GM18870 (cell line): ENCODE results near the gene CRYBB1.

Source experiments
- ATAC-seq: cut with Tn5 transposase; IDR thresholded peaks from one replicate; pipeline ENCODE4 v1.9.1; 2021; ENCODE audit warnings: moderate library complexity; ENCODE audit not compliant: unreplicated experiment

CRYBB1 gene

DNA sequence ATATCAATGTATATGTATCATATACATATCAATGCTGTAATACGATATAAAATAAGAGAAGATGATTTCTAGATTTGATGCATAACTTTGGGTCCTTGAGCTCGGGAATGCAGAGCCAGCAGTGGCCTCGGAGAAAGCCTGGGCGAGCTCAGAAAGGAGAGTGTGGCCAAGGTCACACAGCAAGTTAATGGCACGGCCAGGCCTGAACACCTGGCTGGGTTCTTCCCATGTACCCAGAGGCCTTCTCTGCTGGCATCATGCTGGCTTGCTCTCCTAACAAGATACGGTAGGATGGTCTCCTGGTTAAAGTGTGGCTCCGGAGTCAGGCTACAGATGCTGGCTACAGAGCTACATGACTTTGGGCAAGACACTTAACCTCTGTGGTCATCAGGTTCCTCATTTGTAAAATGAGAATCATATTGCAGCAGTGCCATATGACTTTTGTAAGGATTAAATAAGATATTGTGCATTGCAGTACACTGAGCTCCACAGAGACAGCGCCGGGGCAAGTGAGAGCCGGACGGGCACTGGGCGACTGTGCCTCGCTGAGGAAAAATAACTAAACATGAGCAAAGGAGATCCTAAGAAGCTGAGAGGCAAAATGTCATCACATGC lies 57.8 kb downstream of the CRYBB1 start:
- no peak for ATAC-seq

DNA sequence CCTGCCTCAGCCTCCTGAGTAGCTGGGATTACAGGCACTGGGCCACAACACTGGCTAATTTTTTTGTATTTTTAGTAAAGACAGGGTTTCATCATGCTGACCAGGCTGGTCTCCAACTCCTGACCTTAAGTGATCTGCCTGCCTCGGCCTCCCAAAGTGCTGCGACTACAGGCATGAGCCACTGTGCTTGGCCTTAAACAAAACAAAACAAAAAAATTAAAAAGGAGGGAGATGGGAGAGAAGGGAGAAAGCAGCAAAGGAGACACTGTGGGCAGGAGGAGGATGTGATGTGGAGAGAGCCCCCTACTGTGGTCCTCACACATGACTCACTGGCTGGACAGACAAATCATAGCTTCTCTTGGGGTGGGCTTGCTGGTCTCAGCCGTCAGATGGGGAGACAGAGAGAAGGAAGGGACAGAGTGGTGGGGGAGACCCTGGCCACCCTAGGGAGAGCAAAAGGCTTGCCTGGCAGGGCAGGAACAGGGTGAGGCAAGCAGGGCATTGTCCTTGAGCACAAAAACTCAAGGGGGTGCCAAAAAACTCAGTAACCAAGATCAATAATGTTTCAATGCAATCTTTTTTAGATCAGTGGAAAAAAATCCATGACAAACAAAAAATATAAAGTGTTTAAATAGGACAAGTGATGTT lies 59.5 kb downstream of the CRYBB1 start:
- ATAC-seq: no peak

DNA sequence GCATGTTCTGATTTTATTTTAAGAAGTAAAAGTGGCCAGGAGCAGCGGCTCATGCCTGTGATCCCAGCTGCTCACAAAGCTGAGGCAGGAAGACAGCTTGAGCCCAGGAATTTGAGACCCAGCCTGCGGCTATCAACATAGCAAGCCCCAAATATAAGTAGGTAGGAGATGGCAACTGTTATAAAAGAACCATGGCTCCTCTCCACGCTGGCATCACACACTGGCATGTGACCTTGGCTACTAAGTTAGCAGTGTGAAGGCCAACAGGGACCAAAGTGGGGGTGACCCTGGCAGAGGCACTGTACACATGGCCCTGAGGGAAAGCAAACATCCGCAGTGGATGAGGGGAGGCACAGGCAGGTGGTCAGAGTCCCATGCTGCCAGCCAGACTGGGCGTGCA lies 60.9 kb downstream of the CRYBB1 start:
- no peak for ATAC-seq

DNA sequence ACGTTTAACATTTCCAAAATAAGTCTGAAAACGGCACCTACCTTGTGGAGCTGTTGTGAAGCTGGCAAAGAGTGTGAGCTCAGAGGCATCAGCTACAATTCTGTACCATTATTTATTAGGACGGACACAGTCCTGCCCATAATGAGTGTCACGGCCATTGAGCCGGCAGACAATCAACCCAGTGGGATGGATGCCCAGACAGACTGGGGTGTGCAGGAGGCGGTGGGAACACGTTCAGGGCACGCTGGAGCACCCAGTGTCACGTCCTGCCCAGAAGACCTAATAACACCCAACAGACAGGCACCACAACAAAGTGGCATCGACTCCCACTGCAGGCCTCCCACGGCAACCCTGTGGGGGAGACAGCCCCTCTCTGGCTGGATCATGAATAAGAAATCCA lies 62.3 kb downstream of the CRYBB1 start:
- no peak for ATAC-seq

DNA sequence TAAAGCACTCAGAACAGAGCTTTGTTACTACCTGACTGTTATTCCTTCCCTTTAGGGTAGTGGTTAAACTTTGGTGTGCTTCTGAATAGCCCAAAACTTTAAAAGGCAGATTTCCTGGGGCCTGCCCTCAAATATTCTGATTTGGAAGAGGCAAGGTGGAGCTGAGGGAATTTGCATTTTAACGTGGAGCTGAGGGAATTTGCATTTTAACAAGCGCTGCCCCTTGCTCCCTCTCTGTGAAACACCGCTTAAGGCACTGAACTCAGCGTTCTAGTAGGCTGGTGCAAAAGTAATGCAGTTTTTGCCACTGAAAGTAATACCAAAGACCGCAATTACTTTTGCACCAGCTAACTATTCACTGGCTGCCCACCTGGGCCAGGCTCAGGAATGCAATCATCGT lies 62.9 kb downstream of the CRYBB1 start:
- ATAC-seq: no peak

DNA sequence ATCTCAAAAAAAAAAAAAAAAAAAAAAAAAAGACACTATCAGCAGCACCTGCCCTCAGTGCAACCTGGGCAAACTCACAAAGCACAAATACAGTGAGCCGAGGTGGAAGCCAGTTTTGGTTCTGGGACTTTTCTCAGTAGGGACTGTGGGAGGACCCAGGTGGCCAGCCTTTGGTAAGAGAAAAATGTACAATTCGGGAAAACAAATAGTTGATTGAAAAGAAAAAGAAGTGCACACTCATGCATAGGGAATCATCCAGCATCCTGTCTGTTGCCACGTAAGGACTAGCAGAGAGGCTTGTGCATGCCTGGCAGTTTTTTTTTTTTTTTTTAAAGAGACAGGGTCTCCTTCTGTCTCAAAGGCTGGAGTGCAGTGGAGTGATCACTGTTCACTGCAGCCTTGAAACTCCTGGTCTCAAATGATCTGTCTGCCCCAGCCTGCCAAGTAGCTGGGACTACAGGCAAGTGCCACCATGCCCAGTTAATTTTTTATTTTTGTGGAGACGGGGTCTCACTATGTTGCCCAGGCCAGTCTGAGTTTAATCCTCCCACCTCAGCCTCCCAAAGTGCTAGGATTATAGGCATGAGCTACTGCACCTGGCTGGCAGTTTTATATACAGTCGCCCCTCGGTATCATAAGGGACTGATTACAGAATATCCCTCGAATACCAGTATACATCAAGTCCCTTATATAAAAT lies 64.6 kb downstream of the CRYBB1 start:
- no peak for ATAC-seq

DNA sequence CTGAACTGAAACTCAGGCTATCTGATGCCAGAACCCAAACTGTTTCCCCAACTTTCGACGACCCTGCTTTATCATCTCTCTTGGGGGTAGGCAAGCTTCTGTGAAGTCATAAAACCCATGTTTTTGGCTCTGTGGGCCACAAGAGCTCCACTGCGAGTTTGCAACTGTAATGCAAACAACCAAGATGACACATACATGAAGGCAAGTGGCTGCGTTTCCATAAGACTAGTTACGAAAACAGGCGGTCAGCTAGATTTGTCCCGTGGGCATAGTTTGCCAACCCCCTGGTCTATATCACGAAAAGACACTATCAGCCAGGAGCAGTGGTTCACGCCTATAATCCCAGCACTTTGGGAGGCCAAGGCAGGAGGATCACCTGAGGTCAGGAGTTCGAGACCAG lies 65.4 kb downstream of the CRYBB1 start:
- no peak for ATAC-seq

DNA sequence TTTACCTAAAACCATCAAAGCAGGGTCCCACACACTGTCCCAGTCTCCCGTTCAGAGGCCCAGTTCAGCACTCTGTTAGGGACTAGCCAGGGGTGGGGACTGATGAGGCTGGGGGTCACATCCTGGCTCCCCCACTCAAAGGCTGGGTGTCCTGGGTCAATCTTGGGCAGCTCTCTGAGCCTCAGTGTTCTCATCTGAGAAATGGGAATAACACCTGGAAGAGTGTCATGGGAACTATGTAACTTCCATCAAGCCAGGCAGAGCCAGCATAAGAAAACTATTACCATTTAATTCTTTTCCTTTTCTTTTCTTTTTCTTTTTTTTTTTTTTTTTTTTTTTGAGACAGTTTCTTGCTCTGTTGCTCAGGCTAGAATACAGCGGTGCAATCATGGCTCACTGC lies 66.3 kb downstream of the CRYBB1 start:
- ATAC-seq: no peak

DNA sequence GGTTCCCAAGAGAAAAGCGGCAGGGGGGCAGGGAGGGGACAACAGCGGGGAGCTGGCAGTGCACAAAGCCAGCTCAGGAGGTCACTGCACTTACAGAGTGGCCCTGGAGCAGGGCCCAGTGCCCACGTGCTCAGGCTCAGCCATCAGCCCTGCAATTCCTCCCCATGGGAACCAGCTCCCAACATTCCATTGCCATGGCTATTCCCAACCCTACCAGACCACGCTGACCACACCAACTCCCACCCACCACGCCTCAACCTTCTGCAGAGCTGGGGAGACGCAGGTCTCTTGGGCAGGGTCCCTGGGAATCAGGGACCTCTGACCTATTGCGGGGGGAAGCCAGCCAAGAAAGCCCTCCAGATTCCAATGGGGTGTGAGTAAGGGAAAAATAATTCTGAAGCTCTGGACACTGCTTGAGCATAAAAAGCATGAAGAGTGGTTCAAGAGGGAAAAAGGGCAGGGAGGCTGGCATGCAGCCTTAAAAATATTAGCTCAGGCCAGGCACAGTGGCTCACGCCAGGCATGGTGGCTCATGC lies 67.3 kb downstream of the CRYBB1 start:
- ATAC-seq: no peak

DNA sequence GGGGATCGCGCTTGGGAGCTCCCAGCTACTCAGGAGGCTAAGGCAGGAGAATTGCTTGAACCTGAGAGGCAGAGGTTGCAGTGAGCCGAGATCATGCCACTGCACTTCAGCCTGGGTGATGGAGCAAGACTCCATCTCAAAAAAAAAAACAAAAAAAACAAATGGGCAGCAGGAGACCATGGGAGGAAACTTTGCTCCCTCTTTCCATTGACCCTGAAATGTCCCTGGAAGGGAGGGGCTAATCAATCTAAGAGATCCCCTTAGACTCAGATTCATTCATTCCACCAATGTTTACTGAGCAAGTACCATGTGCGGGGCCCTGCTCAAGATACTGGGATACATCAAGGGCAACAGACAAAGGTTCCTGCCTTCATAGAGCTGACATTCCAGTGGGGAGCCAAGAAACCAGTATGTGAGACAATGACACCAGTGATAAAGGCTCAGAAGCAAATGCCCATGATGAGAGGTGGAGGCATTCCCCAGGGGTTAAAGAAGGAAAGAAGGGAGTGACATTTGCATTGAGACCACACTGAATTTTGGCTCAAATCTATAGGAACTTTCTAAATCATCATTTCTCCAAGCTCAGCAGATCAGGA lies 67.8 kb downstream of the CRYBB1 start:
- no peak for ATAC-seq
